Tibial nerve (tissue), 4 donors: ENCODE results near the gene FGR.

Experiments used
- EP300 ChIP-seq, 2 donors: sonication (generic); formaldehyde crosslinking; IDR thresholded peaks; one replicate each; pipeline ENCODE4 v1.6.1; 2017; ENCODE audit warnings: antibody characterized with exemption in 2 of 2, mild to moderate bottlenecking in 1 of 2
- POLR2A ChIP-seq, 2 donors: fragments of 450-650 bp; IDR thresholded peaks; one replicate each; pipeline ENCODE4 v1.6.1; 2017; ENCODE audit warnings: antibody characterized with exemption in 2 of 2, mild to moderate bottlenecking in 2 of 2, moderate library complexity in 2 of 2
- TF ChIP-seq, protein P1 (sequence below), 5 experiments: fragments of 200-600 bp in 3 of 5; fragments of 450-650 bp in 2 of 5; sonication (generic) in 3 of 5; IDR thresholded peaks; one replicate each; pipeline ENCODE4 v1.5.1; 2016 to 2019; ENCODE audit warnings: antibody characterized with exemption in 5 of 5, mild to moderate bottlenecking in 3 of 5, moderate library complexity in 2 of 5

GRCh38 chr1:27563591-27564471 lies 71.2 kb downstream of the FGR start:
- TF ChIP-seq, protein P1, sequence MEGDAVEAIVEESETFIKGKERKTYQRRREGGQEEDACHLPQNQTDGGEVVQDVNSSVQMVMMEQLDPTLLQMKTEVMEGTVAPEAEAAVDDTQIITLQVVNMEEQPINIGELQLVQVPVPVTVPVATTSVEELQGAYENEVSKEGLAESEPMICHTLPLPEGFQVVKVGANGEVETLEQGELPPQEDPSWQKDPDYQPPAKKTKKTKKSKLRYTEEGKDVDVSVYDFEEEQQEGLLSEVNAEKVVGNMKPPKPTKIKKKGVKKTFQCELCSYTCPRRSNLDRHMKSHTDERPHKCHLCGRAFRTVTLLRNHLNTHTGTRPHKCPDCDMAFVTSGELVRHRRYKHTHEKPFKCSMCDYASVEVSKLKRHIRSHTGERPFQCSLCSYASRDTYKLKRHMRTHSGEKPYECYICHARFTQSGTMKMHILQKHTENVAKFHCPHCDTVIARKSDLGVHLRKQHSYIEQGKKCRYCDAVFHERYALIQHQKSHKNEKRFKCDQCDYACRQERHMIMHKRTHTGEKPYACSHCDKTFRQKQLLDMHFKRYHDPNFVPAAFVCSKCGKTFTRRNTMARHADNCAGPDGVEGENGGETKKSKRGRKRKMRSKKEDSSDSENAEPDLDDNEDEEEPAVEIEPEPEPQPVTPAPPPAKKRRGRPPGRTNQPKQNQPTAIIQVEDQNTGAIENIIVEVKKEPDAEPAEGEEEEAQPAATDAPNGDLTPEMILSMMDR (IDR thresholded peaks at IDR 0.05): no peak
- no peak for TF ChIP-seq POLR2A (IDR thresholded peaks at IDR 0.05)
- peak in 1 of 2 donors; percentile 8 for TF ChIP-seq EP300 (IDR thresholded peaks at IDR 0.05)
